ENCODE results near the gene ZNF280D. TPM values are rescaled to one million over a fixed set of nuclear protein-coding genes. Genes with fewer than 3 reads are reported as not detected.

ZNF280D gene
- total RNA-seq, 2 donors from 2014 or later: 24.9 to 27.4 TPM

DNA sequence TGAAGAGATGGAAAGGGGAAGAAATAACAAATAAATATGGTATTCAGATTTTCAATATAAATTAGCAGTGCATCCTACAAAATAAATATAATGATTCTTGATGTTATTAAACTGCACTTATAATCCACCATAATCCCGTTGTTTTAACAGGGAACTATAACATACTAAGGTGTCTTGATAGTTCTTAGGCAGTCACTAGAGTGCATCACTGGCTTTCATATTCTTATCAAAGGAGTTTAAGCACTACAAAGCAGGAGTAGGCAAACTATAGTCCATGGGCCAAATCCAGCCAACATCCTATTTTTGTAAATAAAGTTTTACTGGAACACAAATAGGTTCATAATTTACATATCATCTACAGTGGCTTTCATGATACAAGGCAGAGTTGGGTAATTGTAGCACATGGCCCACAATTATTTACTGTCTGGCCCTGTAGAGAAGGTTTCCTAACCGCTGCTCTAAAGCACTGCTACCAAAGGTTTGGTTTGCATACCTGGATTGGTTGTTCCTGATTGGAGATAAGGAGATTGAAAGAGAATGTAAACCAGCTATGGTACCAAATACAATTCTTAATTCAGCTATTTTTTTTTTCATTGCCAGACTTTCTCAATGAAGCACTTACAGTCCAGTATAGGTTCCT lies 104.3 kb downstream of the ZNF280D start:
- Histone ChIP-seq H3K4me1 (no peaks in the 10 kb centered on the region), H3K9me3 (no peaks in the 10 kb centered on the region), H3K27ac (no peak overlapping the region), H3K9ac (ENCODE audit: low read depth in 2 of 2, low read length in 2 of 2) (no peak overlapping the region), H3K4me3 (no peak overlapping the region), H3K36me3 (no peaks in the 10 kb centered on the region), H3K27me3 (no peaks in the 10 kb centered on the region)
- no peak for DNase-seq
- TF ChIP-seq, protein P1, sequence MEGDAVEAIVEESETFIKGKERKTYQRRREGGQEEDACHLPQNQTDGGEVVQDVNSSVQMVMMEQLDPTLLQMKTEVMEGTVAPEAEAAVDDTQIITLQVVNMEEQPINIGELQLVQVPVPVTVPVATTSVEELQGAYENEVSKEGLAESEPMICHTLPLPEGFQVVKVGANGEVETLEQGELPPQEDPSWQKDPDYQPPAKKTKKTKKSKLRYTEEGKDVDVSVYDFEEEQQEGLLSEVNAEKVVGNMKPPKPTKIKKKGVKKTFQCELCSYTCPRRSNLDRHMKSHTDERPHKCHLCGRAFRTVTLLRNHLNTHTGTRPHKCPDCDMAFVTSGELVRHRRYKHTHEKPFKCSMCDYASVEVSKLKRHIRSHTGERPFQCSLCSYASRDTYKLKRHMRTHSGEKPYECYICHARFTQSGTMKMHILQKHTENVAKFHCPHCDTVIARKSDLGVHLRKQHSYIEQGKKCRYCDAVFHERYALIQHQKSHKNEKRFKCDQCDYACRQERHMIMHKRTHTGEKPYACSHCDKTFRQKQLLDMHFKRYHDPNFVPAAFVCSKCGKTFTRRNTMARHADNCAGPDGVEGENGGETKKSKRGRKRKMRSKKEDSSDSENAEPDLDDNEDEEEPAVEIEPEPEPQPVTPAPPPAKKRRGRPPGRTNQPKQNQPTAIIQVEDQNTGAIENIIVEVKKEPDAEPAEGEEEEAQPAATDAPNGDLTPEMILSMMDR (IDR thresholded peaks at IDR 0.05): no peak
- intact Hi-C loops (cut with DNase I): no loop called here

DNA sequence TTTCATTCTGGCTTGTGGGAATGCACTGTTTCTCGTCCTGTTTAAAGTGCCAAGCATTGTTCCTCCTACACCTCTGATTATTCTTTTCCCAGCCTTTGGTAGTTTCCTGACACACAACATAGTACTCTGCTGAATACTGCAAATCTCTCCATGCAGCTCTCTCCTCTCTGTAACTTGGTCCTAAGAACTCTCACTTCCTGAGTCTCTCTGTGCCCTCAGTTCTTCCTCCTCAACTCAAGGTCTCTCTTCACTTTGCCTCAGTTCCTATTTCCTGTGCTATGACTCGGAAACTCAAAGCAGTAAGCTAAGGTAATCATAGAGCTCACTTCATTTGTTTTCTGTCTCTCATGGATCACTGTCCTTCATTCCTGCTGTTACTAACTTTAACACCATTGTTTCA lies 113.4 kb downstream of the ZNF280D start:
- Histone ChIP-seq H3K9me3 (no peaks in the 10 kb centered on the region), H3K9ac (ENCODE audit: low read depth in 2 of 2, low read length in 2 of 2) (no peak overlapping the region), H3K36me3 (no peaks in the 10 kb centered on the region), H3K4me1 (no peaks in the 10 kb centered on the region), H3K27ac (no peak overlapping the region), H3K4me3 (no peak overlapping the region), H3K27me3 (no peaks in the 10 kb centered on the region)
- TF ChIP-seq, protein P1 (IDR thresholded peaks at IDR 0.05): no peak
- intact Hi-C loops (cut with DNase I): no loop called here
- DNase-seq: no peak

DNA sequence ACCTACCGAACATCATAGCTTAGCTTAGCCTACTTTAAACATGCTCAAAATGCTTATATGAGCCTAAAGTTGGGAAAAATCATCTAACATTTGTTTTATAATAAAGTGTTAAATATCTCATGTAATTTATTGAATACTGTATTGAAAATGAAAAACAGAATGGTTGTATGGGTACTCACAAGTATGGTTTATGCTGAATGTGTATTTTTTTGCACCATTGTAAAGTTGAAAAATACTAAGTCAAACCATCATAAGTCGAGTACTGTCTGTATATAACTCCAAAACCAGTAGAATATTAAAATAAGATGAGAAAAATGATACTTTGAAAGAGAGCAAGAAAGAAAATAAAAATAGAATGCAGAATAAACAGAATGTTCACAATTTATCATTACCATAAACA lies 115.7 kb downstream of the ZNF280D start:
- no peak for DNase-seq
- H3K27me3 ChIP-seq: no peaks in the 10 kb centered on the region
- intact Hi-C loops (cut with DNase I): no loop called here
- no peak overlapping the region for H3K9ac ChIP-seq (ENCODE audit: low read depth in 2 of 2, low read length in 2 of 2)
- TF ChIP-seq, protein P1 (IDR thresholded peaks at IDR 0.05): no peak
- H3K9me3 ChIP-seq: no peaks in the 10 kb centered on the region
- no peak overlapping the region for H3K4me3 ChIP-seq
- H3K36me3 ChIP-seq: no peaks in the 10 kb centered on the region
- no peaks in the 10 kb centered on the region for H3K4me1 ChIP-seq
- no peak overlapping the region for H3K27ac ChIP-seq

DNA sequence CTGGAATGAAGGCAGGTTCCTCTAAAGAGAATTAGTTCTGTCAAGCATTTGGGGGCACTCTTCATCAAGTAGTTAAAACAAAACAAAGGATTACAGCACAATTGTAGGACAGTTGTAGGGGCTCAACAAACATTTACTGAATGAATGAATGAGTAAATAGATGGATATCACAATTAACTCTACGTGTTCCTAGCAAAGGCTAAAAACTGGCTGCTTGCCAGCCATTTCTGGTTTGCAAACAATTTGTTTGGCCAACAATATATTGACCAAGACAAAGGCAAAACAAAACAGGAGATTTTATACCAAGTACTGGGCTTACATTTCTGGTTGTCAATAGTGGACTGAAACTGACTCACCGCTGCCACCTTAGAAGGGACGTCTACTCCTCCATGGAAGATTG lies 116.8 kb downstream of the ZNF280D start:
- H3K36me3 ChIP-seq: no peaks in the 10 kb centered on the region
- no peaks in the 10 kb centered on the region for H3K9me3 ChIP-seq
- H3K4me3 ChIP-seq: no peak overlapping the region
- H3K9ac ChIP-seq (ENCODE audit: low read depth in 2 of 2, low read length in 2 of 2): no peak overlapping the region
- TF ChIP-seq, protein P1 (IDR thresholded peaks at IDR 0.05): no peak
- no peaks in the 10 kb centered on the region for H3K27me3 ChIP-seq
- H3K27ac ChIP-seq: no peak overlapping the region
- no peaks in the 10 kb centered on the region for H3K4me1 ChIP-seq
- intact Hi-C loops (cut with DNase I): no loop called here
- DNase-seq: no peak

DNA sequence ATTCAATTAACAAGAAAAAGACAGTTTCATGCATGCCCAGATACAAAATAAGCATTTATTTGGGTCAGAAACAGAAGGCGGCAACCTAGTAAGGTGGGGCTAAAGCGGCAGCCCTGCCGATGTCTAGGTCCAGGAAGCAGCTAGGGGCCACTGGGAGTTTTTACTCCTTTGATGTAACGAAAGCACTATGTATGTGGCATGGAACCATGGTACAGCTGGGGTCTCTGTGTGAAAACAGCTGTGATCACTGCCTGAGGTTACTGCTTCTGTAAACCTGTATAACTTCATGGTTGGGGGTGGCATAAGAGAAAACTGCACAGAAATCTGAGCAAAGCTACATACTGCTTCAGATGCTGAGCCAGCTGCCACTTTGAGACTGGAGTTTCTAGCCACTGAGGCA lies 119.5 kb downstream of the ZNF280D start:
- TF ChIP-seq, protein P1 (IDR thresholded peaks at IDR 0.05): no peak
- DNase-seq: no peak
- intact Hi-C loops (cut with DNase I): no loop called here
- no peaks in the 10 kb centered on the region for H3K4me1 ChIP-seq
- H3K9me3 ChIP-seq: no peaks in the 10 kb centered on the region
- no peaks in the 10 kb centered on the region for H3K27me3 ChIP-seq
- no peak overlapping the region for H3K4me3 ChIP-seq
- H3K9ac ChIP-seq (ENCODE audit: low read depth in 2 of 2, low read length in 2 of 2): no peak overlapping the region
- H3K36me3 ChIP-seq: no peaks in the 10 kb centered on the region
- no peak overlapping the region for H3K27ac ChIP-seq

Data from colonic mucosa (tissue), 4 donors.